Colonic mucosa (tissue), 4 donors: ENCODE results near the gene KRTAP9-9. TPM values are rescaled to one million over a fixed set of nuclear protein-coding genes. Genes with fewer than 3 reads are reported as not detected.
"Not testable (repeated sequence)": the region's sequence is repeated elsewhere in the genome, so short reads cannot be mapped to it uniquely, and the experiment has no call there.

Experiments used
- DNase-seq: peaks from one replicate; pipeline ENCODE4 v3.0.0-alpha.2; 2020
- H3K27ac ChIP-seq: fragments of 200-600 bp; one replicate; pipeline ENCODE4 v1.8.0; 2021
- H3K27me3 ChIP-seq: fragments of 200-600 bp; one replicate; pipeline ENCODE4 v1.8.0; 2021
- H3K36me3 ChIP-seq: fragments of 200-600 bp; one replicate; pipeline ENCODE4 v1.8.0; 2021
- H3K4me1 ChIP-seq: fragments of 200-600 bp; one replicate; pipeline ENCODE4 v1.8.0; 2021; ENCODE audit warnings: mild to moderate bottlenecking
- H3K4me3 ChIP-seq: fragments of 200-600 bp; one replicate; pipeline ENCODE4 v1.8.0; 2021
- H3K9ac ChIP-seq, 2 donors: one replicate each; pipeline ENCODE4 v1.7.0; 2013; ENCODE audit warnings: control low read depth in 2 of 2, low read depth in 2 of 2, low read length in 2 of 2
- H3K9me3 ChIP-seq: fragments of 200-600 bp; one replicate; pipeline ENCODE4 v1.8.0; 2021
- intact Hi-C: fragments of 100-400 bp; cut with DNase I; formaldehyde crosslinking; loops from one replicate; pipeline ENCODE4 v1.14.1; 2022
- total RNA-seq, 2 donors: library from RNA; stranded (reverse); fragmentation: NEBNext Ultra II Directional in 1 of 2; extraction: Animal tissue kit (Norgen Biotek cat#: 25700) in 1 of 2; gene quantifications; one replicate each; pipeline ENCODE4 v1.2.1, GENCODE V29; 2021
- TF ChIP-seq, protein P1 (sequence below): fragments of 200-600 bp; IDR thresholded peaks from one replicate; pipeline ENCODE4 v1.8.0; 2022; ENCODE audit warnings: antibody characterized with exemption, mild to moderate bottlenecking
- donor health status: healthy.
- donor health status: DM: no; HTN: no; CAD: no.
- donor health status: DM: no; HTN: no; CAD: no.

Gene KRTAP9-9
- total RNA-seq, 2 donors from 2014 or later = not detected

DNA sequence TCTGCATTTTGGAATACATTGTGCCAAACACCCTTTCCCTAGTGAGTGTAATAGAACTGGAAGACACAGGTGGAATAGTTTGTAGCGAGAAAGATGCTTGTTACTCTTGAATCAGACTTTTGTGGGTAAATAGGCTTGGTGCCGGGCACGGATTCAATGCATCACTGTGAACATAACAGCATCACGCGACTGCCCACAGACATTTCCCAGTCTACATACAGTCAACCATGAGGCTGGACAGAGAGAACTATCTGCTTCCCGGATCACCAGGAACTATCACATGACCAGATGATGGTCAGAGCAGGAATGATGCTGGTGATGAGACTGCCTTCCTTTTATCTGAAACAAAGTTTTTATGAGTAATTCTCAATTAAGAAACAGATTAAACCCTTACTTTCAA lies 29.1 kb upstream of the KRTAP9-9 start:
- Histone ChIP-seq H3K9ac (no peak overlapping the region), H3K4me3 (no peak overlapping the region), H3K27me3 (no peaks in the 10 kb centered on the region), H3K36me3 (no peaks in the 10 kb centered on the region), H3K27ac (no peak overlapping the region), H3K4me1 (no peaks in the 10 kb centered on the region), H3K9me3 (no peaks in the 10 kb centered on the region)
- intact Hi-C loops = no loop called here
- DNase-seq = no peak
- TF ChIP-seq, protein P1, sequence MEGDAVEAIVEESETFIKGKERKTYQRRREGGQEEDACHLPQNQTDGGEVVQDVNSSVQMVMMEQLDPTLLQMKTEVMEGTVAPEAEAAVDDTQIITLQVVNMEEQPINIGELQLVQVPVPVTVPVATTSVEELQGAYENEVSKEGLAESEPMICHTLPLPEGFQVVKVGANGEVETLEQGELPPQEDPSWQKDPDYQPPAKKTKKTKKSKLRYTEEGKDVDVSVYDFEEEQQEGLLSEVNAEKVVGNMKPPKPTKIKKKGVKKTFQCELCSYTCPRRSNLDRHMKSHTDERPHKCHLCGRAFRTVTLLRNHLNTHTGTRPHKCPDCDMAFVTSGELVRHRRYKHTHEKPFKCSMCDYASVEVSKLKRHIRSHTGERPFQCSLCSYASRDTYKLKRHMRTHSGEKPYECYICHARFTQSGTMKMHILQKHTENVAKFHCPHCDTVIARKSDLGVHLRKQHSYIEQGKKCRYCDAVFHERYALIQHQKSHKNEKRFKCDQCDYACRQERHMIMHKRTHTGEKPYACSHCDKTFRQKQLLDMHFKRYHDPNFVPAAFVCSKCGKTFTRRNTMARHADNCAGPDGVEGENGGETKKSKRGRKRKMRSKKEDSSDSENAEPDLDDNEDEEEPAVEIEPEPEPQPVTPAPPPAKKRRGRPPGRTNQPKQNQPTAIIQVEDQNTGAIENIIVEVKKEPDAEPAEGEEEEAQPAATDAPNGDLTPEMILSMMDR = no peak

DNA sequence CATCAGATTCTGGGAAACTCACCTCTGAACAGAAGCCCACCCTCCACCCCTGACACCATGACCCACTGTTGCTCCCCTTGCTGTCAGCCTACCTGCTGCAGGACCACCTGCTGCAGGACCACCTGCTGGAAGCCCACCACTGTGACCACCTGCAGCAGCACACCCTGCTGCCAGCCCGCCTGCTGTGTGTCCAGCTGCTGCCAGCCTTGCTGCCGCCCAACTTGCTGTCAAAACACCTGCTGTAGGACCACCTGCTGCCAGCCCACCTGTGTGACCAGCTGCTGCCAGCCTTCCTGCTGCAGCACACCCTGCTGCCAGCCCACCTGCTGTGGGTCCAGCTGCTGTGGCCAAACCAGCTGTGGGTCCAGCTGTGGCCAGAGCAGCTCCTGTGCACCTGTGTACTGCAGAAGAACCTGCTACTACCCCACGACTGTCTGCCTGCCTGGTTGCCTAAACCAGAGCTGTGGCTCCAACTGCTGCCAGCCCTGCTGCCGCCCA lies 28.5 kb upstream of the KRTAP9-9 start, which contains the start of gene KRTAP9-2:
KRTAP9-2 (plus strand) TSS at position 51 of the 498 bp plus-strand sequence; CDS start at position 58, 7 bp downstream.
- H3K4me1 ChIP-seq, H3K36me3 ChIP-seq, H3K27me3 ChIP-seq, H3K9ac ChIP-seq, H3K4me3 ChIP-seq, intact Hi-C loops, H3K9me3 ChIP-seq, H3K27ac ChIP-seq, DNase-seq: not testable (repeated sequence)

DNA sequence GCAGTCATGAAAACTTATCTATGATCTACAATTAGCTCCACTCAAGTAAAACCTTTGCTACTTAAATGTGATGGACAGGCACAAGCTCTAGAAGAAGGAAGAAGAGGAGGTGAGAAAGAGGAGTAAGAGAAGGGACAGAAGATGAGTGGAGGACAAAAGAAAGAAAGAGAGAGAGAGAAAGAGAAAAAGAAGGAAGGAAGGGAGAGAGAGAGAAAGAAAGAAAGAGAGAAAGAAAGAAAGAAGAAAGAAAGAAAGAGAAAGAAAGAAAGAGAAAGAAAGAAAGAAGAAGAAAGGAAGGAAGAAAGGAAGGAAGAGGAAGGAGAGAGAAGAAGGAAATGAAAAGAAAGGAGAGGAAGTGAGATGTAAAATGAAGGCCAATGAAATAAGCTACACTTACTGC lies 25.1 kb upstream of the KRTAP9-9 start:
- Histone ChIP-seq H3K27me3 (no peaks in the 10 kb centered on the region), H3K27ac (no peak overlapping the region), H3K9ac (no peak overlapping the region), H3K9me3 (no peaks in the 10 kb centered on the region), H3K36me3 (no peaks in the 10 kb centered on the region), H3K4me3 (no peak overlapping the region), H3K4me1 (no peaks in the 10 kb centered on the region)
- TF ChIP-seq, protein P1 = no peak
- no peak for DNase-seq
- intact Hi-C loops = no loop called here

DNA sequence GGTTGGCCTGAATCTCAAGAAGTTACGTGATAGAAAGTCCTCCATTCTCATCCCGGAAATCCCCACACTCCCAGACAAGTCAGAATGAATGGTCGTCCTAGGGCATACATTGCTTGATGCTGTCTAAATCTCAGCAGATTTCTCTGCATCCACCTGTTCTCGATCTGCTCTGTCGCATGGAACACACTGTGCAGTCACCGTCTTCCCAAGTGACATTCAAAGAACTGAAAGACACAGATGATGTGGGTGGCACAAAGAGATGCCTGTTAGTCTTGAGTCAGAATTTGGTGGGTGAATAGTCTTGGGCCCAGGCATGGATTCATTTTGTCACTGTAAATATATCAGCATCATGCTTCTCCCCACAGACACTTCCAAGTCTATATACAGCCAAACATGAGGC lies 23.5 kb upstream of the KRTAP9-9 start:
- intact Hi-C loops = no loop called here
- Histone ChIP-seq H3K27me3 (no peaks in the 10 kb centered on the region), H3K9me3 (no peaks in the 10 kb centered on the region), H3K27ac (no peak overlapping the region), H3K4me3 (no peak overlapping the region), H3K9ac (no peak overlapping the region), H3K4me1 (no peaks in the 10 kb centered on the region), H3K36me3 (no peaks in the 10 kb centered on the region)
- TF ChIP-seq, protein P1 = no peak
- no peak for DNase-seq

DNA sequence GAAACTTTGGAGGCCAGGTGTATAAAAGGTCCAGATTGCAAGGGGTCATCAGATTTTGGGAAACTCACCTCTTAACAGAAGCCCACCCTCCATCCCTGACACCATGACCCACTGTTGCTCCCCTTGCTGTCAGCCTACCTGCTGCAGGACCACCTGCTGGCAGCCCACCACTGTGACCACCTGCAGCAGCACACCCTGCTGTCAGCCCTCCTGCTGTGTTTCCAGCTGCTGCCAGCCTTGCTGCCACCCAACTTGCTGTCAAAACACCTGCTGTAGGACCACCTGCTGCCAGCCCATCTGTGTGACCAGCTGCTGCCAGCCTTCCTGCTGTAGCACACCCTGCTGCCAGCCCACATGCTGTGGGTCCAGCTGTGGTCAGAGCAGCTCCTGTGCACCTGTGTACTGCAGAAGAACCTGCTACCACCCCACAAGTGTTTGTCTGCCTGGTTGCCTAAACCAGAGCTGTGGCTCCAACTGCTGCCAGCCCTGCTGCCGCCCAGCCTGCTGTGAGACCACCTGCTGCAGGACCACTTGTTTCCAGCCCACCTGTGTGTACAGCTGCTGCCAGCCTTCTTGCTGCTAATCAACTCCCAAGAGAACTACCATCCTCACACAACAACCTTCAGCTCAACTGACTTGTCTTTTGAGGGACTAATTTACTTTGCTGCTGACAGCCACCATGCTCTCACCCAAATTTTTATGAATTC lies 22.6 kb upstream of the KRTAP9-9 start, which contains the start of gene KRTAP9-3:
KRTAP9-3 (plus strand) TSS at position 51 of the 707 bp plus-strand sequence; CDS start at position 104, 53 bp downstream.
- intact Hi-C loops, H3K4me3 ChIP-seq, H3K27ac ChIP-seq, H3K9me3 ChIP-seq, H3K4me1 ChIP-seq, H3K27me3 ChIP-seq, H3K36me3 ChIP-seq, H3K9ac ChIP-seq, DNase-seq: not testable (repeated sequence)

DNA sequence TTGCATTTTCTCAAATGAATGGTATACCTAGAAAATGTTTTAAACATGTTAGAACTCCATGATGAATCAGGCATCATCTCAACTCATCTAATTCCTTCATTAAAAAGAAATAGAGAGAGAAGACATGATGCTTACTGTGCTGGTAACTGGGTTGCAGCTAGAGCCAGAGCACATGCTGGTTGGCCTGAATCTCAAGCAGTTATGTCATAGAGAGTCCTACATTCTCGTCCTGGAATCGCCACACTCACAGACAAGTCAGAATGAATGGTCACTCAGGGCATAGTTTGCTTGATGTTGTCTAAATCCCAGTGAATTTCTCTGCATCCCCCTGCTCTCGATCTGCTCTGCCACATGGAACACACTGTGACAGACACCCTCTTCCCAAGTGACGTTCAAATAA lies 18.1 kb upstream of the KRTAP9-9 start:
- intact Hi-C loops, DNase-seq, H3K27me3 ChIP-seq, H3K4me3 ChIP-seq, H3K4me1 ChIP-seq, H3K36me3 ChIP-seq, H3K9ac ChIP-seq, H3K27ac ChIP-seq, H3K9me3 ChIP-seq: not testable (repeated sequence)

DNA sequence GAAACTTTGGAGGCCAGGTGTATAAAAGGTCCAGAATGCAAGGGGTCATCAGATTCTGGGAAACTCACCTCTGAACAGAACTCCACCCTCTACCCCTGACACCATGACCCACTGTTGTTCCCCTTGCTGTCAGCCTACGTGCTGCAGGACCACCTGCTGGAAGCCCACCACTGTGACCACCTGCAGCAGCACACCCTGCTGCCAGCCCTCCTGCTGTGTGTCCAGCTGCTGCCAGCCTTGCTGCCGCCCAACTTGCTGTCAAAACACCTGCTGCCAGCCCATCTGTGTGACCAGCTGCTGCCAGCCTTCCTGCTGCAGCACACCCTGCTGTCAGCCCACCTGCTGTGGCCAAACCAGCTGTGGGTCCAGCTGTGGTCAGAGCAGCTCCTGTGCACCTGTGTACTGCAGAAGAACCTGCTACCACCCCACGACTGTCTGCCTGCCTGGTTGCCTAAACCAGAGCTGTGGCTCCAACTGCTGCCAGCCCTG lies 17.2 kb upstream of the KRTAP9-9 start, which contains the start of gene KRTAP9-8:
KRTAP9-8 (plus strand) TSS at position 51 of the 489 bp plus-strand sequence; CDS start at position 104, 53 bp downstream.
- H3K27me3 ChIP-seq, intact Hi-C loops, H3K4me3 ChIP-seq, H3K27ac ChIP-seq, DNase-seq, H3K9me3 ChIP-seq, H3K9ac ChIP-seq, H3K4me1 ChIP-seq, H3K36me3 ChIP-seq: not testable (repeated sequence)

DNA sequence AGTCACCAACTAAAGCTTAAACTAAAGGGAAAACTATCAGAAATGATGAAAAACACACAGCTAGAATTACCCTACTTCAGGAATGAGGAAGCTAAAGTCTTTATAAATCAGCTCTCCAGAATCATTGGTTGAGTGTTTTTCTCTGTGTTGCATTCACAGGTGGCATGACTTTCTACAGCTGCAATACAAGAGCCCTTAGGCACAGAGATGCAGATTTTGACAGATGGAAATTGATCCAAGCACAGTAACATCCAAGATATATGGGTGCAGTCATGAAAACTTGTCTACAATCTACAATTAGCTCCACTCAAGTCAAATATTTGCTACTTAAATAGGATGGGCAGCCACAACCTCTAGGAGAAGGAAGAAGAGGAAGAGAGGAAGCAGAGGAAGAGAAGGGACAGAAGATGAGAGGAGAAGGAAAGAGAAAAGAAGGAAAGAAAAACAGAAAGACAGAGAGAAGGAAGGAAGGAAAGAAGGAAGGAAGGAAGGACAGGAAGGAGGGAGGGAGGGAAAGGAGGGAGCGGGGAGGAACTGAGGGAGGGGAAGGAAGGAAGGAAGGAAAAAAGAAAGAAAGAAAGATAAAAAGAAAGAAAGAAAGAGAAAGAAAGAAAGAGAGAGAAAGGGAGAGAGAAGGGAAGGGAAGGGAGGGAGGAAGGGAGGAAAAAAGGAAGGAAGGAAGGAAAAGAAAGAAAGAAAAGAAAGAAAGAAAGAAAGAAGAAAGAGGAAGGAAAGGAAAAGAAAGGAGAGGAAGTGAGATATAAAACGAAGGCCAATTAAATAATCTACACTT lies 8.0 kb upstream of the KRTAP9-9 start:
- H3K4me3 ChIP-seq, H3K27me3 ChIP-seq, H3K9ac ChIP-seq, H3K27ac ChIP-seq, H3K4me1 ChIP-seq, intact Hi-C loops, H3K36me3 ChIP-seq, DNase-seq, H3K9me3 ChIP-seq: not testable (repeated sequence)

DNA sequence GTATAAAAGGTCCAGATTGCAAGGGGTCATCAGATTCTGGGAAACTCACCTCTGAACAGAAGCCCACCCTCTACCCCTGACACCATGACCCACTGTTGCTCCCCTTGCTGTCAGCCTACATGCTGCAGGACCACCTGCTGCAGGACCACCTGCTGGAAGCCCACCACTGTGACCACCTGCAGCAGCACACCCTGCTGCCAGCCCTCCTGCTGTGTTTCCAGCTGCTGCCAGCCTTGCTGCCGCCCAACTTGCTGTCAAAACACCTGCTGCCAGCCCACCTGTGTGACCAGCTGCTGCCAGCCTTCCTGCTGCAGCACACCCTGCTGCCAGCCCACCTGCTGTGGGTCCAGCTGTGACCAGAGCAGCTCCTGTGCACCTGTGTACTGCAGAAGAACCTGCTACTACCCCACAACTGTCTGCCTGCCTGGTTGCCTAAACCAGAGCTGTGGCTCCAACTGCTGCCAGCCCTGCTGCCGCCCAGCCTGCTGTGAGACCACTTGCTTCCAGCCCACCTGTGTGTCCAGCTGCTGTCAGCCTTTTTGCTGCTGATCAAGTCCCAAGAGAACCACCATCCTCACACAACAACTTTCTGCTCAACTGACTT lies 5.4 kb upstream of the KRTAP9-9 start, which contains the start of gene KRTAP9-4:
KRTAP9-4 (plus strand) TSS at position 51 of the 604 bp plus-strand sequence; CDS start at position 85, 34 bp downstream.
- H3K9ac ChIP-seq, H3K27me3 ChIP-seq, DNase-seq, intact Hi-C loops, H3K9me3 ChIP-seq, H3K4me3 ChIP-seq, H3K36me3 ChIP-seq, H3K27ac ChIP-seq, H3K4me1 ChIP-seq: not testable (repeated sequence)
